Testis (tissue), 2 donors: ENCODE results near the gene GGT1.

ENCODE experiments used
- POLR2A ChIP-seq: fragments of 450-650 bp; IDR thresholded peaks from one replicate; pipeline ENCODE4 v1.6.1; 2017; ENCODE audit warnings: antibody characterized with exemption, mild to moderate bottlenecking, moderate library complexity
- TF ChIP-seq, protein P1 (sequence below), 3 experiments: fragments of 450-650 bp in 2 of 3; fragments of 200-600 bp in 1 of 3; sonication (generic) in 1 of 3; IDR thresholded peaks; one replicate each; pipeline ENCODE4 v1.5.1; 2016 to 2019; ENCODE audit warnings: antibody characterized with exemption in 3 of 3, mild to moderate bottlenecking in 2 of 3, moderate library complexity in 1 of 3

DNA sequence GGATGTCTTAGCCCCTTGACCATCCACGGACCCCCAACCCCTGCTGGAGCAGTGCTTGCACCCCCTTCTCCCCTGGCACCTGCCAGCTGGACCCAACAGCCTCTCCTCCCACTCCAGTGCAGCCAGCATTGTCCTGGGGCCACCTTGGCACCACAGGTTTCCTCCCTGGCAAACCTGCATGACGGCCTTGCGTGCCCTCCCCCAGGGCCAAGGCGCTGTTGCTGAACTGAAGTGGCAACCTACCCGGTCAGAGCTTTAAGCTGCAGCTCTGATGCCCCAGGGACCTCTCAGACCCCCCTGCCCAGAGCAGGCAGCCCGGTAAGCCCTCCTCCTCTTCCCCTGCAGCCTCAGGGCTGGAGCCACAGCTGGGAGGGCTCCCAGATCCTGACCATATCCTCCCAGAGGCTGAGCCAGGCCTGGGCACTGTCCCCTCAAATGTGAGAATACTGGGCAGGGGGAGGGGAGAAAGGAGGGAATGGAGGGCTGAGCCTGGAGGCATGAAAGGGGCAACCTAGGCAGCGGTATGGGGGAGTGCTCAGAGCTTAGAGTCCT is 8.3 kb upstream of the GGT1 start:
- no peak for TF ChIP-seq POLR2A
- TF ChIP-seq, protein P1, sequence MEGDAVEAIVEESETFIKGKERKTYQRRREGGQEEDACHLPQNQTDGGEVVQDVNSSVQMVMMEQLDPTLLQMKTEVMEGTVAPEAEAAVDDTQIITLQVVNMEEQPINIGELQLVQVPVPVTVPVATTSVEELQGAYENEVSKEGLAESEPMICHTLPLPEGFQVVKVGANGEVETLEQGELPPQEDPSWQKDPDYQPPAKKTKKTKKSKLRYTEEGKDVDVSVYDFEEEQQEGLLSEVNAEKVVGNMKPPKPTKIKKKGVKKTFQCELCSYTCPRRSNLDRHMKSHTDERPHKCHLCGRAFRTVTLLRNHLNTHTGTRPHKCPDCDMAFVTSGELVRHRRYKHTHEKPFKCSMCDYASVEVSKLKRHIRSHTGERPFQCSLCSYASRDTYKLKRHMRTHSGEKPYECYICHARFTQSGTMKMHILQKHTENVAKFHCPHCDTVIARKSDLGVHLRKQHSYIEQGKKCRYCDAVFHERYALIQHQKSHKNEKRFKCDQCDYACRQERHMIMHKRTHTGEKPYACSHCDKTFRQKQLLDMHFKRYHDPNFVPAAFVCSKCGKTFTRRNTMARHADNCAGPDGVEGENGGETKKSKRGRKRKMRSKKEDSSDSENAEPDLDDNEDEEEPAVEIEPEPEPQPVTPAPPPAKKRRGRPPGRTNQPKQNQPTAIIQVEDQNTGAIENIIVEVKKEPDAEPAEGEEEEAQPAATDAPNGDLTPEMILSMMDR (IDR thresholded peaks at IDR 0.05) = no peak
